Activated naive CD4-positive, alpha-beta T cell treated with Interleukin-2 at 50 U/mL for 16 hours (primary cell): Measurements from ENCODE around the gene TMEM163.
"Not testable (repeated sequence)": the region's sequence is repeated elsewhere in the genome, so short reads cannot be mapped to it uniquely, and the experiment has no call there.

ENCODE experiments used
- DNase-seq: peaks from one replicate; pipeline ENCODE4 v3.0.0-alpha.2; 2020

The TMEM163 gene

GRCh38 chr2:134660626-134661402 lies 58.0 kb downstream of the TMEM163 start:
- DNase-seq = no peak

GRCh38 chr2:134659724-134660123 lies 59.1 kb downstream of the TMEM163 start:
- no peak for DNase-seq

- DNase-seq = no peak
Measured at GRCh38 chr2:134657650-134658250, 61.0 kb downstream of the TMEM163 start.

- DNase-seq = not testable (repeated sequence)
Measured at GRCh38 chr2:134656391-134656790, 62.4 kb downstream of the TMEM163 start.

GRCh38 chr2:134648586-134648985 lies 70.2 kb downstream of the TMEM163 start:
- DNase-seq = no peak

GRCh38 chr2:134647607-134648256 lies 71.1 kb downstream of the TMEM163 start:
- DNase-seq = no peak

- DNase-seq = no peak
Measured at GRCh38 chr2:134642938-134643337, 75.9 kb downstream of the TMEM163 start.

GRCh38 chr2:134640494-134640893 lies 78.3 kb downstream of the TMEM163 start:
- no peak for DNase-seq

- DNase-seq = no peak
Measured at GRCh38 chr2:134639265-134639664, 79.5 kb downstream of the TMEM163 start.

- no peak for DNase-seq
Measured at GRCh38 chr2:134636714-134637113, 82.1 kb downstream of the TMEM163 start.

- DNase-seq = no peak
Measured at GRCh38 chr2:134634054-134634753, 84.6 kb downstream of the TMEM163 start.

GRCh38 chr2:134630504-134631159 lies 88.2 kb downstream of the TMEM163 start:
- DNase-seq = no peak

- no peak for DNase-seq
Measured at GRCh38 chr2:134628453-134628852, 90.3 kb downstream of the TMEM163 start.

- DNase-seq = no peak
Measured at GRCh38 chr2:134626781-134627180, 92.0 kb downstream of the TMEM163 start.

- DNase-seq = no peak
Measured at GRCh38 chr2:134625311-134625710, 93.5 kb downstream of the TMEM163 start.

- peak; percentile 13 for DNase-seq
Measured at GRCh38 chr2:134623796-134624195, 95.0 kb downstream of the TMEM163 start.

GRCh38 chr2:134623046-134623445 lies 95.8 kb downstream of the TMEM163 start:
- no peak for DNase-seq

- no peak for DNase-seq
Measured at GRCh38 chr2:134621939-134622705, 96.7 kb downstream of the TMEM163 start.

GRCh38 chr2:134619250-134619649 lies 99.5 kb downstream of the TMEM163 start:
- no peak for DNase-seq

GRCh38 chr2:134615480-134615879 lies 103.3 kb downstream of the TMEM163 start:
- not testable (repeated sequence) for DNase-seq

- no peak for DNase-seq
Measured at GRCh38 chr2:134611316-134611715, 107.5 kb downstream of the TMEM163 start.

- DNase-seq = no peak
Measured at GRCh38 chr2:134610871-134611270, 107.9 kb downstream of the TMEM163 start.
